ENCODE results near the gene TMCC1.

The TMCC1 gene

DNA sequence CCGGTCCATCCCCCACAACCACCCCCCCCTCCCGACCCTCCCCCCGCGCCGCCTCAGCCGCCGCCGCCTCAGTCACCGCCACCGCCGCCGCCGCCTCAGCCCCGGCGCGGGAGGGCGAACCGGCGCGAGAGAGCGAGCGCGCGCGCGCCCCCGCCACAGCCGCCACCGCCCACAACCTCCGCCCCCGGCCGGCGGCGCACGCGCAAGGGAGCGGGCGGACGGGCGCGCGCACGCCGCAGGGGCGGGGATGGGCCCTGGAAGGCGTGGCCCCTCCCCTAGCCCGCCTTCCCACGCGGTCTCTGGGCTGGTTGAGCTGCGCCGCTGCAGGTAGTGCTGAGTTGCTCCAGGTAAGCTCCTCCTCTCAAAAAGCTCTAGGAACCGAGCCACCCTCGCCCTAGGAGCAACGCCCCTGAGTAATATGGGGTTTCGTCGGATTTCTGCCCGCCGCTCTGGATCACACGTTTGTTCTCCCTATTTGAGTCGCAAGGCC lies at the start of gene TMCC1:
Gene TMCC1 (minus strand): TSS at position 131 of the 490 bp plus-strand sequence.
- no peaks in the 10 kb centered on the region for H3K27me3 ChIP-seq (ENCODE audit: control insufficient read depth in 1 of 2, insufficient read depth in 2 of 2, low read length in 2 of 2)
- peak within 1 kb of the TSS; percentile 97 for H3K27ac ChIP-seq (ENCODE audit: low read depth, low read length)
- H3K4me1 ChIP-seq (ENCODE audit: insufficient read depth, low read length): peaks cover 31% of the 10 kb centered on the region
- H3K4me3 ChIP-seq (ENCODE audit: low read depth in 1 of 2, low read length in 2 of 2): peak within 1 kb of the TSS; percentile 85 to 100
- H3K9ac ChIP-seq (ENCODE audit: low read length): peak within 1 kb of the TSS; percentile 92
- no peaks in the 10 kb centered on the region for H3K9me3 ChIP-seq (ENCODE audit: low read length)
- no peaks in the 10 kb centered on the region for H3K36me3 ChIP-seq (ENCODE audit: insufficient read depth, low read length)

DNA sequence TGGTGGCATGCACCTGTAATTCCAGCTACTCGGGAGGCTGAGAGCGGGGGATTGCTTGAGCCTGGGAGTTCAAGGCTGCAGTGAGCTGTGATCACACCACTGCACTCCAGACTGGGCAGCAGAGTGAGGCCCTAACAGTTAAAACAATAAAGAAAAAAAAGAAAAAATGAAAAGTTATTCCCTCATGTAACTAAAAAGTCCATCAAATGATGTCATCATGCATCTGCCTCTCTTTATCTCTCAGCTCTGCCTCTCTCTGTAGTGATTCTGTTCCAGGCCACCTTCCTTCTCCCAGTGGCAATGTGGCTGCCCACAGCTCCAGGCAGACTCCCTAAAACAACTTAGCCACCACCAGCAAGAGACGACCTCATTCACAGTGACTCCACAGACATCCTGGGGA lies 49.5 kb upstream of the TMCC1 start:
- no peak overlapping the region for H3K9ac ChIP-seq (ENCODE audit: low read length)
- H3K9me3 ChIP-seq (ENCODE audit: low read length): no peaks in the 10 kb centered on the region
- H3K4me1 ChIP-seq (ENCODE audit: insufficient read depth, low read length): no peaks in the 10 kb centered on the region
- no peaks in the 10 kb centered on the region for H3K36me3 ChIP-seq (ENCODE audit: insufficient read depth, low read length)
- H3K27me3 ChIP-seq (ENCODE audit: control insufficient read depth in 1 of 2, insufficient read depth in 2 of 2, low read length in 2 of 2): no peaks in the 10 kb centered on the region
- H3K27ac ChIP-seq (ENCODE audit: low read depth, low read length): no peak overlapping the region
- no peak overlapping the region for H3K4me3 ChIP-seq (ENCODE audit: low read depth in 1 of 2, low read length in 2 of 2)

DNA sequence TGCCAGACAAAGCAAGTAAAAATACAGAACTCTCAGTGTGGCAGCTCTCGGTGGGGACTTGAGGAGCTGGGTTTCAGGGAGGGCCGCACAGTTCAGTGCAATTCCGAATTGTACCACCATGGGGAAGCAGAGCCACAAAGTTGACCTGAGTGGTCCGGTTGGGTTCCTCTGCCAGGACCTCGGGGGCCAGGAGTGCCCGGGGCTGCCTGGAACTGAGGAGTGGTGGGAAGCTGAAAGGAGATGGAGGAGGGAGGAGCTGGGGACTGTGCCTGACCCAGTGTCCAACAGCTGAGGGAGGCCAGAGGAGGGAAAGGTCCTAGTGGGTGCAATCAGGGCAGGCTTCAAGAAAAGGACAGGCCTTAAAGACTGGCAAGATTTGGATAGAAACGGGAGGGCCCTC lies 48.8 kb upstream of the TMCC1 start:
- no peaks in the 10 kb centered on the region for H3K4me1 ChIP-seq (ENCODE audit: insufficient read depth, low read length)
- no peaks in the 10 kb centered on the region for H3K27me3 ChIP-seq (ENCODE audit: control insufficient read depth in 1 of 2, insufficient read depth in 2 of 2, low read length in 2 of 2)
- no peak overlapping the region for H3K27ac ChIP-seq (ENCODE audit: low read depth, low read length)
- H3K9me3 ChIP-seq (ENCODE audit: low read length): no peaks in the 10 kb centered on the region
- H3K4me3 ChIP-seq (ENCODE audit: low read depth in 1 of 2, low read length in 2 of 2): no peak overlapping the region
- no peaks in the 10 kb centered on the region for H3K36me3 ChIP-seq (ENCODE audit: insufficient read depth, low read length)
- no peak overlapping the region for H3K9ac ChIP-seq (ENCODE audit: low read length)

DNA sequence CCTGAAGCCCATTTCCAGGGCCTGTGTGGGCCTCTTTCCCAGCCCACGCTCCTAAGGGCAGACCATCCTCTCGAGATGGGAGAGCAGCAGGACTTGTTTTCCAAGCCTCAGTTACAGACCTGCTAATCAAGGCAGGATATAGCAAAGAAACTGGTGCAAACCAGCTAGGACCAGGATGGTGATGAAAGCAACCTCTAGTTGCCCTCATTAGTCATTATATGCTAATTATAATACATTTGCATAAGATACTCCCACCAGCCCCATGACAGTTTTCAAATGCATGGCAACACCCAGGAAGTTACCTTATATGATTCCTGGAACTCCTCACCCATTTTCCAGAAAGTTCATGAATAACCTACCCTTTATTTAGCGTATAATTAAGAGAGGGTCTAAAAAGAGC lies 46.6 kb upstream of the TMCC1 start:
- no peaks in the 10 kb centered on the region for H3K4me1 ChIP-seq (ENCODE audit: insufficient read depth, low read length)
- no peaks in the 10 kb centered on the region for H3K36me3 ChIP-seq (ENCODE audit: insufficient read depth, low read length)
- no peak overlapping the region for H3K9ac ChIP-seq (ENCODE audit: low read length)
- no peak overlapping the region for H3K4me3 ChIP-seq (ENCODE audit: low read depth in 1 of 2, low read length in 2 of 2)
- no peaks in the 10 kb centered on the region for H3K27me3 ChIP-seq (ENCODE audit: control insufficient read depth in 1 of 2, insufficient read depth in 2 of 2, low read length in 2 of 2)
- no peak overlapping the region for H3K27ac ChIP-seq (ENCODE audit: low read depth, low read length)
- H3K9me3 ChIP-seq (ENCODE audit: low read length): no peaks in the 10 kb centered on the region

DNA sequence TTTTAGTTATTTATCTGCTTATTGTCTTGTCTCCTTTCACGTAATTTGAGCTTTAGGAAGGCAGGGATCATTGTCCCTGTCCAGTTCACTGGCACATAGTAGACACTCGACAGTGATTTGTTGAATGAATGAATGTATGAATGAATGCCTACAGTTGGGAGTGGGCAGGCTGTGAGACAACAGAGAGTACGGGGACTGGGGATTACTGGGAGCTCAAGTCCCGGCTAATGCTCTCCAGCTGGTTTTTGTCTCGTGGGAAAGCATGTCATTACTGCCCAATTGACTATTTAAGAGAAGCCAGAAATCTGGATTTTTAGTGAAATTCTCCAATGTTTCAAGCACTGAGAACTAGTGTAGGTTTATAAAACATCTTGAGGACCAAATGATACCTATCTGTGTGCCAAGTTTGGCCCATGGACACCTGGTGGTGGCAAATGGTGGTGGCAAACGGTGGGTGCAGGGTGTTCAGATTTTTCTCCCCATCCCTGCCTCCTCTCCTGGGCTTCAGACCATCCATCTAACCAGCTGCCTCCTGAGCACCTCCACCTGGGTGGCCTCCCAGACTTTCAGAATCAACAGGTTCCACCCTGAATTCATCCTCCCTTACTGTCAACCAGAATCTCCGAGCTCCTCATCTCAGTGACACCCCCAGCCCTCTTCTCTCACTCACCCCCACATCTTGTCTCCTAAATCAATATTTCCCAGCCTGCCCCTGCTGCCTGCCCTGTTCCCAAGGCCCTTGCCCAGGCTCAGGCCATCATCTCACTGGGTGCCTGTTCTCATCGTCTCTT lies 44.8 kb upstream of the TMCC1 start:
- no peak overlapping the region for H3K9ac ChIP-seq (ENCODE audit: low read length)
- no peaks in the 10 kb centered on the region for H3K36me3 ChIP-seq (ENCODE audit: insufficient read depth, low read length)
- H3K9me3 ChIP-seq (ENCODE audit: low read length): no peaks in the 10 kb centered on the region
- H3K4me3 ChIP-seq (ENCODE audit: low read depth in 1 of 2, low read length in 2 of 2): no peak overlapping the region
- H3K4me1 ChIP-seq (ENCODE audit: insufficient read depth, low read length): no peaks in the 10 kb centered on the region
- no peak overlapping the region for H3K27ac ChIP-seq (ENCODE audit: low read depth, low read length)
- no peaks in the 10 kb centered on the region for H3K27me3 ChIP-seq (ENCODE audit: control insufficient read depth in 1 of 2, insufficient read depth in 2 of 2, low read length in 2 of 2)

DNA sequence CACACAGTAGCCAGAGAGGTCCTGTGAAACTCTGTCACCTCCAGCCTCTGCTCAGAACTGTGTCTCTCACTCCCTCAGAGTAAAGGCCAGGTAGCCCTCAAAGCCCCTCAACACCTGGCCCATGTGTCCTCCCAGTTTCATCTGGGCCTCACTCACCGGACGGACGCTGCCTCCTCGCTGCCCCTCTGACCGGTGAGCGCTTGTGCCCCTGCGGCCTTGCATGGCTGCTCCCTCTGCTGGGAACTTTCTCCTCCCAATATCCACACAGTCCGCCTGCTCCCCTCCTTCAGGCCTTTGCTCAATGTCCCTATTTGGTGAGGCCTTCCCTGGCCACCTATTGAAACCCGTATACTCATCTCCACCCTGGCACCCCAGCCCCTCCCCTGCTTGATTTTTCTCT lies 44.2 kb upstream of the TMCC1 start:
- no peak overlapping the region for H3K9ac ChIP-seq (ENCODE audit: low read length)
- H3K4me3 ChIP-seq (ENCODE audit: low read depth in 1 of 2, low read length in 2 of 2): no peak overlapping the region
- H3K9me3 ChIP-seq (ENCODE audit: low read length): no peaks in the 10 kb centered on the region
- no peaks in the 10 kb centered on the region for H3K27me3 ChIP-seq (ENCODE audit: control insufficient read depth in 1 of 2, insufficient read depth in 2 of 2, low read length in 2 of 2)
- H3K27ac ChIP-seq (ENCODE audit: low read depth, low read length): no peak overlapping the region
- H3K4me1 ChIP-seq (ENCODE audit: insufficient read depth, low read length): no peaks in the 10 kb centered on the region
- H3K36me3 ChIP-seq (ENCODE audit: insufficient read depth, low read length): no peaks in the 10 kb centered on the region

DNA sequence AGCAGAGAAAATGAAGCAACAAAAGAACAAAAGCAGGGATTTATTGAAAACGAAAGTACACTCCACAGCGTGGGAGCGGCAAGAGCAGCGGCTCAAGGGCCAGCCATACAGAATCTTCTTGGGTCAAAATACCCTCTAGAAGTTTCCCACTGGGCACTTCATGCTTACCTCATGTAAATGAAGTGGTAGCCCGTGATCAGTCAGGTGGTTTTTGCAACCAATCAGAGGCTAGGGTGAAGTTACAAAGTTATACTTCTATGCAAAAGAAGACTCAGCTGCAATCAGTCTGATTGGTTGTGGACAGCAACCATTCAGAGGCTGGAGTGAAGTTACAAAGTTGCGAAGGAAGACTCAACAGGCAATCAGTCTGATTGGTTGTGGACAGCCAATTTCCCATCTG lies 43.2 kb upstream of the TMCC1 start:
- H3K4me1 ChIP-seq (ENCODE audit: insufficient read depth, low read length): no peaks in the 10 kb centered on the region
- no peaks in the 10 kb centered on the region for H3K9me3 ChIP-seq (ENCODE audit: low read length)
- H3K27me3 ChIP-seq (ENCODE audit: control insufficient read depth in 1 of 2, insufficient read depth in 2 of 2, low read length in 2 of 2): no peaks in the 10 kb centered on the region
- H3K9ac ChIP-seq (ENCODE audit: low read length): no peak overlapping the region
- peak overlapping the region; percentile 21 to 53 for H3K4me3 ChIP-seq (ENCODE audit: low read depth in 1 of 2, low read length in 2 of 2)
- H3K27ac ChIP-seq (ENCODE audit: low read depth, low read length): no peak overlapping the region
- no peaks in the 10 kb centered on the region for H3K36me3 ChIP-seq (ENCODE audit: insufficient read depth, low read length)

DNA sequence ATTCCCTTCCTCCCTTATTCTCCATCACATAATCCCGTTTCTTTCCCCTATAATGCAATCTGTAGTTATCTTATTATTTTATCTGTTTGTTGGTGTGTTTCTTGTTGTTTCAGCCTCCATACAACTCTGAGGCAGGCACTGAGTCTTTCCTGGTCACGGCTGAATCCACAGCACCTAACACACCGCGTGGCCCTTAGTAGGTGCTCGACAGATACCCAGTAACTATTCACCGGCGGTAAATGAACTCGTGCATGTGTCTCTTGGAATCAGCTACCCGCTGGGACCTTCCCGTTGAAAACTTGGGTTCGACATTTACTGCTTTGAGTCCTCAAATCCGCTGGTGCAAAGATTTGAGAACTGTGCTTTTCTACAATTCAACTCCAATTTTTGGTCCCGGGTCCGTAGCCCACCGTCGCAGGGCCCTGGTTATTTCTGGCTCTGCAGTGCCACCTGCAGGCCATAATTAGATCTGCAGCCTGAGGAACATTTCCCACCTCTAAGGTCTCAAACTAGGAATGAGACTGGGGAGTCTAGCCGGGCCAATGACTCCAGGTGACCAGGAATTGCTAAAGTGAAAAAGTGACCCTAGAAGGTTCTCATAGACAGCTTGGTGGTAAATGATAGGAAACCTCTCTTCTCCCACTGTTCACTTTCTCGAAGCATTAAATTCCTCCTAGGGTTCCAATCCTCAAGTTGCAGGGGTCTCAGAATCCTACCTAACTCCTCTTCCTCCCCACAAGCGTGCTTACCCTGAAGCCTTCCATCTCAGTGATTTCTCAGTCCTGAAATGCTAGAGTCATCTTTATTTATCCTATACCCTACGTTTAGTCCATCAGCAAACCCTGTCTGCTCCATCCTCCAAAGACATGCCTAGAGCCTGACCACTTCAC lies 41.0 kb upstream of the TMCC1 start:
- Histone ChIP-seq H3K4me3 (ENCODE audit: low read depth in 1 of 2, low read length in 2 of 2) (peak overlapping the region in 1 of 2 donors; percentile 24), H3K9me3 (ENCODE audit: low read length) (no peaks in the 10 kb centered on the region), H3K27me3 (ENCODE audit: control insufficient read depth in 1 of 2, insufficient read depth in 2 of 2, low read length in 2 of 2) (no peaks in the 10 kb centered on the region), H3K27ac (ENCODE audit: low read depth, low read length) (no peak overlapping the region), H3K9ac (ENCODE audit: low read length) (no peak overlapping the region), H3K36me3 (ENCODE audit: insufficient read depth, low read length) (no peaks in the 10 kb centered on the region), H3K4me1 (ENCODE audit: insufficient read depth, low read length) (no peaks in the 10 kb centered on the region)

DNA sequence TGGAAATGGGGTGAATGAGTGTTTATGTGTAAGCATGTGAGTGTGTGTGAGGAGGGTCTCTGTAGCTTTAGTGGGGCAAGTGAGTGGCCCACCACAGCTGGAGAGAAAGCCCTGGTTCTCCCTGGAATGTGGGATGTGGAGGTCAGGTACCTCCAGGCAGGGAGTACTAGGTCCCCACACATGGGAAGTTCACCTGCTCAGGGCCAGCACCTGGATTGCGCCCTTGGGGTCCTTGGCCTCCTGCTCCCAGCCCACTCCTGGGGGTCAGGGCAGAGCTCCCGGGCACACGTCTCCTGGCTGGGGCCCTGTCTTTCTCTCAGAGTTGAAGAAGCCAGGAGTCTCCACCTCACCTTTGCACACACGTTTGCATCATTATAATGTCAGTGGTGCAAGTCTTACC lies 40.0 kb upstream of the TMCC1 start:
- no peak overlapping the region for H3K27ac ChIP-seq (ENCODE audit: low read depth, low read length)

DNA sequence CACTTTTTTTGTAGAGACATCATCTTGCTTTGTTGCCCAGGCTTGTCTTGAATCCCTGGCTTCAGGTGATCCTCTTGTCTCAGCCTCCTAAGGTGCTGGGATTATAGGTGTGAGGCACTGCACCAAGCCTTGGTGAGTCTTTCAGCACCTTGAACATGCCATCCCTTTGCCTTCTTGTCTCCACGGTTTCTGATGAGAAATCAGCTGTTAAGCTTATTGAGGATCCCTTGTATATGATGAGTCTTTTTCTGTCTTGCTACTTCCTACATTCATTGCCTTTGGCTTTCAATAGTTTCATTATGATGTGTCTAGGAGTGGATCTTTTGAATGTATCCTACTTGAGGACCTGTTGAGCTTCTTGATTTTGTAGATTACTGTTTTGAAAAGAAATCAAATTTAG lies 35.9 kb upstream of the TMCC1 start:
- Histone ChIP-seq H3K27me3 (ENCODE audit: control insufficient read depth in 1 of 2, insufficient read depth in 2 of 2, low read length in 2 of 2) (no peaks in the 10 kb centered on the region), H3K9me3 (ENCODE audit: low read length) (no peaks in the 10 kb centered on the region), H3K4me1 (ENCODE audit: insufficient read depth, low read length) (no peaks in the 10 kb centered on the region), H3K36me3 (ENCODE audit: insufficient read depth, low read length) (no peaks in the 10 kb centered on the region), H3K4me3 (ENCODE audit: low read depth in 1 of 2, low read length in 2 of 2) (no peak overlapping the region), H3K27ac (ENCODE audit: low read depth, low read length) (no peak overlapping the region), H3K9ac (ENCODE audit: low read length) (no peak overlapping the region)

More for the DNA sequence above, 40.0 kb upstream of the TMCC1 start:
- Histone ChIP-seq H3K9me3 (ENCODE audit: low read length) (no peaks in the 10 kb centered on the region), H3K4me1 (ENCODE audit: insufficient read depth, low read length) (no peaks in the 10 kb centered on the region), H3K27me3 (ENCODE audit: control insufficient read depth in 1 of 2, insufficient read depth in 2 of 2, low read length in 2 of 2) (no peaks in the 10 kb centered on the region), H3K4me3 (ENCODE audit: low read depth in 1 of 2, low read length in 2 of 2) (no peak overlapping the region), H3K36me3 (ENCODE audit: insufficient read depth, low read length) (no peaks in the 10 kb centered on the region), H3K9ac (ENCODE audit: low read length) (no peak overlapping the region)

DNA sequence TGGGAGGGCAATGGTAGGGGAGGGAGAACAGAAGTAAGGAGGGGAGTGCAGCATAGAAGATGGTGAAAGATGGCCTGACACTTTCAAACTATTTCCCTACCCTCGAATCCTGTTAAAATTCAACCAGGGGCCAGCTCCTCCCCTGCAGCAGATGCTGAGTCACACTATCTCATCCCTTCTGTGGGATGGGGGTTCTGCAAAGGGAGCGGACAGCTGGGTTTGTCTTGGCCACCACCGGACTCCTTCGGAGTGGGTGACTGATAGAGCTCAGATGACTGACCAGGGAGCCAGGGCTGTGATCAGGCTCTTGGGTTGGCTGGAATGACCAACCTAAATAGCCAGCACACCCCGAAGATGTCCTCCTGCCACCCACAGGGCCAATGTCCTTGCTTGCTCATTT lies 33.6 kb upstream of the TMCC1 start:
- Histone ChIP-seq H3K9me3 (ENCODE audit: low read length) (no peaks in the 10 kb centered on the region), H3K4me3 (ENCODE audit: low read depth in 1 of 2, low read length in 2 of 2) (no peak overlapping the region)

More for the DNA sequence above, 33.6 kb upstream of the TMCC1 start:
- no peak overlapping the region for H3K27ac ChIP-seq (ENCODE audit: low read depth, low read length)
- no peak overlapping the region for H3K9ac ChIP-seq (ENCODE audit: low read length)
- no peaks in the 10 kb centered on the region for H3K27me3 ChIP-seq (ENCODE audit: control insufficient read depth in 1 of 2, insufficient read depth in 2 of 2, low read length in 2 of 2)
- no peaks in the 10 kb centered on the region for H3K36me3 ChIP-seq (ENCODE audit: insufficient read depth, low read length)
- no peaks in the 10 kb centered on the region for H3K4me1 ChIP-seq (ENCODE audit: insufficient read depth, low read length)
